Activated naive CD4-positive, alpha-beta T cell treated with anti-CD3 and anti-CD28 coated beads, Interleukin-2, amount 50 U/mL, for 72 hours (primary cell): ENCODE data around the gene ZNF513. TPM values are rescaled to one million over a fixed set of nuclear protein-coding genes. Genes with fewer than 3 reads are reported as not detected.
"Not testable (repeated sequence)": the region's sequence is repeated elsewhere in the genome, so short reads cannot be mapped to it uniquely, and the experiment has no call there.

ENCODE experiments used
- ATAC-seq, 2 donors: fragments of 150-1000 bp; cut with Tn5 transposase; 2 replicates each; pipeline ENCODE4 v1.10.0; 2021; ENCODE audit warnings: mild to moderate bottlenecking in 2 of 2, moderate library complexity in 2 of 2
- DNase-seq, 2 donors: peaks; one replicate each; pipeline ENCODE4 v3.0.0; 2021 to 2022; ENCODE audit warnings: low spot score in 2 of 2
- H3K27ac Mint-ChIP-seq, 2 donors: one replicate each; pipeline ENCODE4 v1.8.0; 2022; ENCODE audit warnings: mild to moderate bottlenecking in 2 of 2, mixed read lengths in 2 of 2
- H3K36me3 Mint-ChIP-seq, 2 donors: one replicate each; pipeline ENCODE4 v1.8.0; 2022; ENCODE audit warnings: mixed read lengths in 2 of 2
- H3K9me3 Mint-ChIP-seq, 2 donors: one replicate each; pipeline ENCODE4 v1.8.0; 2022; ENCODE audit warnings: mixed read lengths in 2 of 2
- total RNA-seq, 2 donors: library from RNA; stranded (reverse); gene quantifications; one replicate each; pipeline ENCODE4 v1.2.3, GENCODE V29; 2022

Gene ZNF513
- total RNA-seq, 2 donors from 2014 or later, result 10.7 to 12.4 TPM

DNA sequence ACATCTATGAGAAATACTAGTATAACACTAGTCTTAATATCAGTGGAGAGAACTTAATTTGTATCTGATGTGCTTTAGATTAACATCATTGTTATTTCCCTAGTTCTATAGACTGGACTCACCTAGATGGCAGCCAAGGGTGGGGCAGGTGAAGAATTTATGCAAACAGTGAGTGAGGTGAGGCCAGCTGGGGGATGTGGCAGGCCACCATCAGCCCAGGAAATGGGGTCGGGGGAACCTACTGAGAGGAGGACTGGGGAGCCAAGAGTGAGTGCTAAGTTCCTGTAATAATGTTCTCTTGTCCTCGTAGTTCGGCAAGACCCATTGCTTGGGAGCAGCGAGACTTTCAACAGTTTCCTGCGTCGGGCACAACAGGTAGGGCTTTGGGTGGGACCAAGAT lies 7.6 kb downstream of the ZNF513 start:
- DNase-seq (no peak), ATAC-seq (no peak)
- no peaks in the 10 kb centered on the region for H3K9me3 Mint-ChIP-seq
- H3K36me3 Mint-ChIP-seq, result peaks cover 40 to 47% of the 10 kb centered on the region in 2 donors
- H3K27ac Mint-ChIP-seq, result peak overlapping the region; percentile 45 to 95

DNA sequence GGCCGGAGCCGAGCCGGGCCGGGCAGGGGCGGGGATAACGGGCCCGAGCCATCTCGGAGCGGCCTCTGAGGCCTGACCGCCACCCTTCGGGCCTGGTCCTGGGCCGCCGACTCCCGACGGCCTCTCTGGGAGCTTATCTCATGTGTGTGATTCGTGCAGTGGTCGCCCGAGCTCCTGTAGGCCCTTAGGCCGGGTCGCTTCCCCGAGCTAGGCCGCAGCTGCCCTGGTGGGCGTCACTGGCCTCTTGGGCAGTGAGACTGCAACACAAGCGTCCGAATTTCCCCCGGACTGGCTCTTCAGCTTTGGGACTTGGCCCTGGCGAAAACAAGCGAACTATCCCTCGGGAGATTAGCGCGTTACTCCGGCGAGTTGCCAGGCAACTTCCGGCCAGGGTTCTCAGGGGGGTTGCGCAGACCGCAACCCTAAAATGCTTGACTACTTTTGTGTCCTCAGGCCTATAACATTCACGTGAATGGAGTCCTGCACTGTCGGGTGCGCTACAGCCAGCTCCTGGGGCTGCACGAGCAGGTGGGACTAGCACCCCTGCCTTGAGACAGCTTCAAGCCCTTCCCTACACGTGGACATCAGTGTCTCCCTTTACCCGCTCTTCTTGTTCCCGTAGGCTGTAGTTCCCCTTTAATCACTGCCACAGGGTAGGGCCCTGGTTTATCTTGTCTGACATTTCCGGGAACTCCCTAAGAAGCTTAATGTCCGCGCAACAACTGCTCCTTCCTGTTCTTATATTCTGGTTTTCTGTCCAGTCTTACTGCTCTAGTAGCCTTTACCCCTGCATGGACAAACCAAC lies 9.5 kb downstream of the ZNF513 start:
- H3K36me3 Mint-ChIP-seq, result peaks cover 40 to 41% of the 10 kb centered on the region in 2 donors
- DNase-seq, result peak in 1 of 2 donors; percentile 25
- H3K27ac Mint-ChIP-seq, result peak overlapping the region; percentile 95 to 97
- H3K9me3 Mint-ChIP-seq, result no peaks in the 10 kb centered on the region
- ATAC-seq, result peak; percentile 18 to 21

DNA sequence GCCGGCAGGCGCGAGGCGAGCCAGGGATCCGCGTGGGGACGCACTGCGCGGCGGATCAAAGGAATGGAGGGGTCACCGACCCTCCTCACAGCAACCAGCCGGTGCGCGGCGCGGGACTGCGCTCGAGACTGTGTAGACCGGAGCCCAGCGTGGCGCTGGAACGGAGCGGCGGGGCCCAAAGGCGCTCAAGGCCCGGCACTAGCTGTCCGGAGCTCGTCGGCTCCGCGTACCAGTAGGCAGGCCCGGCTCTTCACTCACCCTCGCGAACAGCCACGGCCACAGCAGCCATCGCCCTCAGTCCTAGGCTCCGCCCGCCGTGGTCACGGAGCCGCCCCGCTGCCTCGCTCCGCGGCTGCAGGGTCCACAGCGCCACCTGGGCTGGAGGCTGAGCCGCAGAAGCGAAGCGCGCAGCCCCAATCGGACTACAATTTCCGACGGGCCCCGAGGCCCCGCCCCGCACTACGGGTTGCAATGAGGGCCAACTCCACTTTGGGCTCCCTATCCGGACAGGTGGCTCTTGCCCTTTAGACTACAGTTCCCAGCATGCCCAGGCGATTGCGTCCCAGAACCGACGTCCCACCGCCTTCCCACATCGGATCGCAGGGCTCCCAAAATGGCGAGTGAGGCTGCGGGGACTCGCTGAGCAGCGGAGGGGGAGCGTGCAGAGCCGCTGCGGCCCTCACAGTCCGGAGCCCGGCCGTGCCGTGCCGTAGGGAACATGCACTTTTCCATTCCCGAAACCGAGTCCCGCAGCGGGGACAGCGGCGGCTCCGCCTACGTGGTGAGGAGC lies 10.3 kb downstream of the ZNF513 start, which contains the start of the genes EIF2B4 and SNX17:
Gene EIF2B4, minus strand, starts transcription at position 313 of the 790 bp plus-strand sequence. Its CDS starts 24 bp downstream, at position 289.
Gene SNX17, plus strand, starts transcription at position 591 of the 790 bp plus-strand sequence. Its CDS starts 128 bp downstream, at position 719.
- peak within 1 kb of the TSS; percentile 95 to 98 for H3K27ac Mint-ChIP-seq
- no peaks in the 10 kb centered on the region for H3K9me3 Mint-ChIP-seq
- peak; percentile 94 for ATAC-seq
- H3K36me3 Mint-ChIP-seq, result peaks cover 36 to 40% of the 10 kb centered on the region in 2 donors
- peak; percentile 99 for DNase-seq

DNA sequence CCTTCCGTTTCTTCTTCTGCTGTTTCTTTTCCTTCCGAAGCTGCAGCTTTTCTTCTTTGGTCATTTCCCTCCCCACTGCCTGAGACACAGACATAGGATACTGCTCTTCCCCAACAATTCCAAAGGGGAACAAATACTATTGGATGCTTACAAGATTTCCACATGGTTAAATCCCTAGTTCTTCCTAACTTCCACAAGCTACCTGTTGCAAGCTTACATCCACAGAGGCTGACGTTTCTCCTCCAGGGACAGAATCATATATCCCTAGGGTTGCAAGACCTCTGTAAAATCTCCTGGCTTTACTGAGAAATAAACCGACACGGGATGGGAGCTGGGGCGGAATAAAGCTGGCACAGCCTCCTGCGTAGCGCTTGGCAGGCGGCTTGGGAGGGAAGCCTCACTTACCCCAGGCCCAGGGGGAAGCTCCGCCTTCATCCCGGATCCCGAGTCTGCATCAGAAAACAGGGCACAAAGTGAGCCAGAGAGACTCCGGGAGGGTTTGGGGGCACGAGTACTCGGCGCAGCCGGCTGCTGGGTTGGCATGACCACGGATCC lies 11.0 kb downstream of the ZNF513 start:
- H3K9me3 Mint-ChIP-seq, result no peaks in the 10 kb centered on the region
- ATAC-seq (no peak), DNase-seq (no peak)
- H3K36me3 Mint-ChIP-seq, result peaks cover 34 to 36% of the 10 kb centered on the region in 2 donors
- peak overlapping the region; percentile 87 to 95 for H3K27ac Mint-ChIP-seq

DNA sequence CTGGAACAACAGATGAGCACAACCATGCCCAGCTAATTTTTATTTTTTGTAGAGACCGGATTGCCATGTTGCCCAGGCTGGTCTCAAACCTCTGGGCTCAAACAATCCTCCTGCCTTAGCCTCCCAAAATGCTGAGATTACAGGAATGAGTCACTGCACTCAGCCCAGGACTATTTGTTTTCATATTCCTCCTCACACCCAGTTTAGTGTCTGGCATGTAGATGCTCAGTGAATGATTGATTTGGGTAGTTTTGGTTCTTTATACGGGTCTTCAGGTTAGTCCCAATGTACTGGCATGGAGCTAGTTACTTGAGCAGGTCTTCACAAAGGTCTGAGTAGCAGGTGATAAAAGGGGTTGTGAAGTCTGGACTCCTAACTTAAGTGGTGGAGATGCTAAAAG lies 16.6 kb downstream of the ZNF513 start:
- Mint-ChIP-seq H3K36me3 (peaks cover 0 to 4% of the 10 kb centered on the region in 2 donors), H3K27ac (peak overlapping the region; percentile 10 to 12), H3K9me3 (no peaks in the 10 kb centered on the region)
- DNase-seq, result no peak
- ATAC-seq, result peak; percentile 33 to 56

DNA sequence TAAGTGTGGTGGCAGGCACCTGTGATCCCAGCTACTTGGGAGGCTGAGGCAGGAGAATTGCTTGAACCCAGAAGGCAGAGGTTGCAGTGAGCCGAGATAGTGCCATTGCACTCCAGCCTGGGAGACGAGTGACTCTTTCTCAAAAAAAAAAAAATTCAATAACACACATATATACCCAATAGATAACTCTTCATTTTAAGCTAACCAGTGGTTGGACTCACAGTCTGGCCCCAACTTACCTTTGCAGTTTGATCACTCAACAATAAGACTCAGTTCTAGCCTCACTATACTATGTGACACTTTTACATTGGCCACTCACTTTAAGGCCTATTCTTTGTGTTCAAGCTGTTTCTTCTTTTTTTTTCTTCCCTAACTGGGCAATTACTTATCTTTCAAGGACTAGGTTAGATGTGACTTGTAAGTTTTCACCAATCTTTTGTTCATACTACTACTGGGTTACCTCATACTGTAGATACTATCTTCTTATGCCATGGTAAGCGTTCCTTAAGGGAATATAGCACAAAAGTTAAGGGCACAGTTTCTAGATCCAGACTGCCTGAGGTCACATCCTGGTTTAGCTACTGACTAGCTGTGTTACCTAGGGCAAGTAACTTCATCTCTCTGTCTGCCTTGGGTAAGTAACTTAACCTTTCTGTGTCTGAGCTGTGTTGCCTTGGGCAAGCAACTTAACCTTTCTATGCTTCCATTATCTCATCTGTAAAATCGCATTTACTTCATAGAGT lies 17.7 kb downstream of the ZNF513 start:
- no peaks in the 10 kb centered on the region for H3K9me3 Mint-ChIP-seq
- ATAC-seq (no peak), DNase-seq (no peak)
- H3K36me3 Mint-ChIP-seq, result peaks cover 8 to 10% of the 10 kb centered on the region in 2 donors
- peak overlapping the region in 1 of 2 donors; percentile 65 for H3K27ac Mint-ChIP-seq

DNA sequence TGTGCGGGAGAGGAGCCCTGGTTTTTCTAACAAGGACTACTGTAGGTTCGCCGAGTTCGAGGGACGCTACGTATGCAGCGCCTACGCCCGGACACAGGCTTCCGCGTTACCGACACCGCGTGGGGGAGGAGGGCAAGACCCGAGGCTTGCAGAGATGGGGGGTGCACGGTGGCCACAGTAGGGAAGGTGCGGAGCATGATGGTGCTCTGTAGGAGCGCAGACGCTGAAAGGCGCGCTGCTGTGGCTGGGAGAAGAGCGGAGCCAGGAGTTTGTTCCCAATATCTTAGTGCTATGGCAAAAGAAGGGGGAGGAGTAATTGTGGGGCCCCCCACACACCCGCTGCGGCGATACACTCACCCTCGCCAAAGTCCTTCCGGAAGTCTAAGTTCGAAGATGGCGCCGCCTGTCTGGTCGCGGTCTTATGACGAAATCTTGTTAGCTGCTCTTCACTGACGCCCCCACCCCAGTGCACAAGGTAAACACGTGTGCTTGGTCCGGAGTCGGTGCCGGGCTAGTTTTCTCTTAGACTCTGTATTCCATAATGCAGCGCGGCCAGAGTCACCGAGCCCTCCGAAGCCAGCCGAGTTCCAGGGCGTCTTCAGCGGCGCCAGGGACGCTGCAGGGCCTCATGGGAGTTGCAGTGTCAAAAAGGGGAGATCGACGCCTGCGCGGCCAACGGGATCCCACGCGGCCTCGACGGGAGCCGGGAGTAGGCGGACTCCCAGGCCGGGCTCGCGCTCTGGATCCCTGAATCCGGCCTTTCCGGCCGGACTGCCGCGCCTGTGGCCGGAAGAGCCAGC lies 24.0 kb downstream of the ZNF513 start, which contains the start of gene GTF3C2:
Gene GTF3C2, minus strand, starts transcription at position 383 of the 800 bp plus-strand sequence. CDS start 13,210 bp downstream, outside the sequence.
- Mint-ChIP-seq H3K36me3 (peaks cover 27 to 28% of the 10 kb centered on the region in 2 donors), H3K9me3 (no peaks in the 10 kb centered on the region), H3K27ac (peak within 1 kb of the TSS; percentile 97 to 99)
- peak; percentile 85 to 91 for DNase-seq
- ATAC-seq, result peak; percentile 83 to 85

DNA sequence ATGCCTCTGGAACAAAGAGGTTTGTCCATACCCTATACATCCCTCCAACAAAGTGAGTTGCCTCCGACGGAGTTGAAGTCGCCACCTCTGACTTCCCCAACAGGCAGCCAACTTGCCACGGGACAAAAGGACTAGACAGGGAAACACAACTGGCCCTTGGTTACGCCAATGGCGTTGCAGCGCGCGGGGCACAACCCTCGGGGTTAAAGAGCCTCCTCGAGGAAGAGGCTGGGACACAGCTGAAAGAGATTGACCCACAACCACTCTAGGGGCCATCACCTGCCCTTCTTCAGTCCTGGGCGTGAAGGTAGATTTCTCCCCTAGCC lies 24.5 kb downstream of the ZNF513 start:
- ATAC-seq (peak; percentile 51 to 58), DNase-seq (peak; percentile 64 to 72)
- H3K36me3 Mint-ChIP-seq, result peaks cover 27 to 28% of the 10 kb centered on the region in 2 donors
- peak overlapping the region; percentile 97 to 99 for H3K27ac Mint-ChIP-seq
- H3K9me3 Mint-ChIP-seq, result no peaks in the 10 kb centered on the region

DNA sequence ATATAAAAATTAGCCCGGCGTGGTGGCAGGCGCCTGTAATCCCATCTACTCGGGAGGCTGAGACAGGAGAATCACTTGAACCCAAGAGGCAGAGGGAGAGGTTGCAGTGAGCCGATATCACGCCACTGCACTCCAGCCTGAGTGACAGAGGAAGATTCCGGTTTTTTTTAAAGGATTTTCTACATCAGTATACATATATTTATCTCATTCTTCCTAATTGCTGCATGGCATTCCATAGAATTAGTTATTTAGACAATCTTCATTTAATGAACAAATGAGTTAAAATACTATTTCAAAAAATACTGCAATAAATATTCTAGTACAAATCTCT lies 26.0 kb downstream of the ZNF513 start:
- peaks cover 27 to 28% of the 10 kb centered on the region in 2 donors for H3K36me3 Mint-ChIP-seq
- ATAC-seq (no peak), DNase-seq (no peak)
- no peak overlapping the region for H3K27ac Mint-ChIP-seq
- H3K9me3 Mint-ChIP-seq, result no peaks in the 10 kb centered on the region

DNA sequence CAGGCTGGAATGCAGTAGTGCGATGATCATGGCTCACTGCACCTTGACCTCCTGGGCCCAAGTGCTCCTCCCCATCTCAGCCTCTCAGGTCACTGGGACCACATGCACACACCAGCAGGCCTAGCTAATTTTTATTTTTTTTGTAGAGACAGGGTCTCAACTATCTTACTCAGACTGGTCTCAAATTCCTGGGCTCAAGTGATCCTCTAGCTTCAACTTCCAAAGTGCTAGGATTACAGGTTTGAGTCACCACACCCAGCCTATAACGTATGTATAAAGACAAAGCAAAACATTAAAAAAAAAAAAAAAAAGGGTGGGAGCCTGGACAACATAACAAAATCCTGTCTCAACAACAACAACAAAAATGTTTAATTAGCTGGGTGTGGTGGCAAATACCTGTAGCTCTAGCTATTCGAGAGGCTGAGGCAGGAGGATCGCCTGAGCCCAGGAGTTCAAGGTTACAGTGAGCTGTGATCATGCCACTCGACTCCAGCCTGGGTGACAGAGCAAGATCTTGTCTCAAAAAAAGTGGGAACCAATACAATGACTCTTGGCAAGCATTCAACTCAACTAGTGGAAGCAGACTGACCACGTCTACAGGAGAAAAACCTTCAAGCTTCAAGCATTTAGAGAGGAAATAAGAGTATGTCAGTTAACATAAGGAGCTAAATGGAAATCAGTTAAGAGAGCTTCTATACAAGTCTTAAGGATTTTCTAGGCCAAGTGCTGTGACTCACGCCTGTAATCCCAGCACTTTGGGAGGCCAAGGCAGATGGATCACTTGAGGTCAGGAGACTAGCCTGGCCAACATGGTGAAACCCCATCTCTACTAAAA lies 26.6 kb downstream of the ZNF513 start:
- DNase-seq, result no peak
- Mint-ChIP-seq H3K27ac (no peak overlapping the region), H3K9me3 (no peaks in the 10 kb centered on the region), H3K36me3 (peaks cover 27 to 28% of the 10 kb centered on the region in 2 donors)
- no peak for ATAC-seq

DNA sequence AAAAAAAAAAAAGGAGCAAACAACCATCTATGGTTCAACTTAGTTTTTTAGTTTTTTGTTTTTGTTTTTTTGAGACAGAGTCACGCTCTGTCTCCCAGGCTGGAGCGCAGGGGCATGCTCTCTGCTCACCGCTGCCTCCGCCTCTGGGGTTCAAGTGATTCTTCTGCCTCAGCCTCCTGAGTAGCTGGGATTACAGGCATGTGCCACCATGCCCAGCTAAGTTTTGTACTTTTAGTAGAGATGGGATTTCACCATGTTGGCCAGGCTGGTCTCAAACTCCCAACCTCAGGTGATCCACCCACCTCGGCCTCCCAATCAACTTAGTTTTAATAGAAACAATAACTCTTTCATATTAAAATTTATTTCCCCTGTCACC lies 27.2 kb downstream of the ZNF513 start:
- H3K9me3 Mint-ChIP-seq, DNase-seq, ATAC-seq, H3K27ac Mint-ChIP-seq: not testable (repeated sequence)
- peaks cover 22 to 23% of the 10 kb centered on the region in 2 donors for H3K36me3 Mint-ChIP-seq

DNA sequence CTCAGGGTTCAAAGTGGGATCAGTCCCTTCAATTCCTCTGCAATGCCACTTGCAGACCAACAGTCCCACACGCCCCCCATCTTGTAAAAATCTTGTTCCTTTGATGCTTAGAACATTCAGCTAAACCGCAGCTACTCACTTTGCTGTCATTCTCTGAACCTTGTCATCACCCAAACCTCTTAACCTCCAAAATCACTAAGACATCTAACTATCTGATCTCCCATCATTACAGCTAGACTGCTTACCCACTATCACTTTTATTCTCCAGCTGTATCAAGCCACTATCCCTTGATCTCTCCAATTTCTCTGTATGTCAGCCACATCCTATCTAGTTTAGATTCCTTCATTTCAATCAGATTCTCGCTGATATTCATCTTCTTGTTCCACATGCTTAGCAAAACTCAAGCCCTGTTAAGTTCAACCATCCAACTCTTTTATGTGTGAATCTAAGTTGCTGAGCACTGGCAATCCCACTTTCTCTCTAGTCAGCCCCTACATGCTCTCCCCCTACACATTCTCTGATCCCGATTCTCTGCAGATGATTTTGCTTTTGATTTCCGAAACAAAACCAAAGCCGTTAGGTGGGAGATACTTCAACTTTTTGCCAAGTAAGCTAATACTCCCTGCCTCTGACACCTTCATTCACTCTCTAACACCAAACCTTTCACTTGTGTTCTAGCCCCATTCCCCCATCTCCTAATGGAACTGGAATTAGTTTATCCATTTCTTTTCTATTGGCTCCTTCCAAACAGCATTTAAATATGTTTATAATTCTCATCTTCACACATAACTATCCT lies 28.5 kb downstream of the ZNF513 start:
- Mint-ChIP-seq H3K9me3 (no peaks in the 10 kb centered on the region), H3K36me3 (peaks cover 15% of the 10 kb centered on the region in 2 donors), H3K27ac (peak overlapping the region in 1 of 2 donors; percentile 2)
- peak; percentile 12 to 17 for ATAC-seq
- DNase-seq, result no peak

DNA sequence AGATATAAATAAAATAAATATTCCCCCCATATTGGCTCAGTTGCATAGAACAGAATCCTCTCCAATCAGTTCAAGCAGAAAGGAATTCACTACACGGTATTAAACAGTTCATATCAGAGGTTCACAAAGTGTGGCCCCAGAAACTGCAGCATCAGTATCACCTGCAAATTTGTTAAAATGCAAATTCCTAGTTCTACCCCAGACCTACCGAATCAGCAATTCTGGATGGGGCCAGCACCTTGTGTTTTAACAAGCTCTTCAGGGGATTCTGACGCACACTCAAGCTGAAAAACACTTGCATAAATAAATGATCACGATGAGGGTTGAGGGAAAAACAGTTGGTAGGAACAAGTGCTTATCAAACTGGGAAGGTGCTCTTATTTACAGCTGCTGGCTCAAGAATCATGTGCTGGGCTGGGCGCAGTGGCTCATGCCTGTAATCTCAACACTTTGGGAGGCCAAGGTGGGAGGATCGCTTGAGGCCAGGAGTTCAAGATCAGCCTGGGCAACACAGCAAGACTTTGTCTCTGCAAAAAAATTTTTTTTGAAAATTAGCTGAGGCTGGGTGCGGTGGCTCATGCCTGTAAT lies 30.3 kb downstream of the ZNF513 start:
- Mint-ChIP-seq H3K27ac (no peak overlapping the region), H3K36me3 (no peaks in the 10 kb centered on the region), H3K9me3 (no peaks in the 10 kb centered on the region)
- ATAC-seq (no peak), DNase-seq (no peak)

DNA sequence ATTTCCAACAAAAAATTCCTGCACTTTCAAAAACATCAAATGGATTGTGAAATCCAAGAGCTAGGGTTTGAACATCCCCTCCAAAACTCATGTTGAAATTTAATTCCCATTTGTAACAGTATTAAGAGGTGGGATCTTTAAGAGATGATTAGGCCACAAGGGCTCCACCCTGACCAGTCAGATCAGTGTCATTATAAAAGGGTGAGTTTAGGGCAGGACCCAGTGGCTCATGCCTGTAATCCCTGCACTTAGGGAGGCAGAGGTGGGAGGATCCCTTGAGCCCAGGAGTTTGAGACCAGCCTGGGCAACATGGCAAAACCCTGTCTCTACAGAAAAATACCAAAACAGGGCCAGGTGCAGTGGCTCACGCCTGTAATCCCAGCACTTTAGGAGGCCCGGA lies 32.9 kb downstream of the ZNF513 start:
- H3K36me3 Mint-ChIP-seq, result peaks cover 0 to 5% of the 10 kb centered on the region in 2 donors
- H3K27ac Mint-ChIP-seq, result no peak overlapping the region
- ATAC-seq (no peak), DNase-seq (no peak)
- no peaks in the 10 kb centered on the region for H3K9me3 Mint-ChIP-seq
